GM23338 (cell line): ENCODE results near the gene EID2B. TPM values are rescaled to one million over a fixed set of nuclear protein-coding genes. Genes with fewer than 3 reads are reported as not detected.

ENCODE experiments used
- ATAC-seq: fragments of 200-7000 bp; cut with Tn5 transposase; 3 replicates; pipeline ENCODE4 v1.9.1; 2020
- DNase-seq: peaks from one replicate; pipeline ENCODE4 v3.0.0-alpha.2; 2015; ENCODE audit warnings: low spot score
- H2AFZ ChIP-seq: fragments of 200-600 bp; sonication (generic); 2 replicates; pipeline ENCODE4 v1.8.0; 2016; ENCODE audit warnings: antibody characterized with exemption, mild to moderate bottlenecking, moderate library complexity
- H3F3A ChIP-seq: fragments of 200-600 bp; sonication (generic); replicated peaks from 2 replicates; pipeline ENCODE4 v1.8.0; 2017; ENCODE audit warnings: antibody characterized with exemption, mixed run types, low read depth
- H3K27ac ChIP-seq: fragments of 200-600 bp; sonication (generic); 2 replicates; pipeline ENCODE4 v1.6.1; 2016; ENCODE audit warnings: low read depth
- H3K27me3 ChIP-seq: fragments of 200-600 bp; sonication (generic); 2 replicates; pipeline ENCODE4 v1.8.0; 2016; ENCODE audit warnings: mild to moderate bottlenecking, mixed run types, moderate library complexity; ENCODE audit not compliant: insufficient read depth
- H3K36me3 ChIP-seq: fragments of 200-600 bp; sonication (generic); 2 replicates; pipeline ENCODE4 v1.8.0; 2016; ENCODE audit warnings: mild to moderate bottlenecking; ENCODE audit not compliant: insufficient read depth
- H3K4me1 ChIP-seq: fragments of 200-600 bp; sonication (generic); 2 replicates; pipeline ENCODE4 v1.8.0; 2016; ENCODE audit warnings: mild to moderate bottlenecking, moderate library complexity; ENCODE audit not compliant: insufficient read depth
- H3K4me2 ChIP-seq: fragments of 200-600 bp; sonication (generic); 2 replicates; pipeline ENCODE4 v1.7.1; 2017; ENCODE audit warnings: mixed run types
- H3K4me3 ChIP-seq: fragments of 200-600 bp; sonication (generic); 2 replicates; pipeline ENCODE4 v1.6.1; 2016; ENCODE audit warnings: mixed run types
- H3K79me2 ChIP-seq: fragments of 200-600 bp; sonication (generic); replicated peaks from 2 replicates; pipeline ENCODE4 v1.8.0; 2017; ENCODE audit warnings: mild to moderate bottlenecking; ENCODE audit not compliant: insufficient read depth
- H3K9me2 ChIP-seq: fragments of 200-600 bp; sonication (generic); 2 replicates; pipeline ENCODE4 v1.8.0; 2017; ENCODE audit not compliant: insufficient read depth
- H4K20me1 ChIP-seq: fragments of 200-600 bp; sonication (generic); replicated peaks from 2 replicates; pipeline ENCODE4 v1.8.0; 2017; ENCODE audit warnings: mild to moderate bottlenecking; ENCODE audit not compliant: insufficient read depth
- H3K27ac Mint-ChIP-seq: 2 replicates; pipeline ENCODE4 v1.8.0; 2020; ENCODE audit warnings: inconsistent platforms, mild to moderate bottlenecking, moderate library complexity, mixed read lengths
- H3K27me3 Mint-ChIP-seq: 3 replicates; pipeline ENCODE4 v1.8.0; 2022; ENCODE audit warnings: low read depth, mild to moderate bottlenecking, moderate library complexity, mixed read lengths, inconsistent platforms; ENCODE audit not compliant: insufficient read depth, poor library complexity
- H3K36me3 Mint-ChIP-seq: 3 replicates; pipeline ENCODE4 v1.8.0; 2021; ENCODE audit warnings: low read depth, mild to moderate bottlenecking, inconsistent platforms, moderate library complexity, mixed read lengths
- H3K4me1 Mint-ChIP-seq: 3 replicates; pipeline ENCODE4 v1.8.0; 2020; ENCODE audit warnings: mild to moderate bottlenecking, inconsistent platforms, mixed read lengths
- H3K4me3 Mint-ChIP-seq: 3 replicates; pipeline ENCODE4 v1.8.0; 2021; ENCODE audit warnings: moderate library complexity, mild to moderate bottlenecking, inconsistent platforms, mixed read lengths
- H3K9me3 Mint-ChIP-seq: 3 replicates; pipeline ENCODE4 v1.8.0; 2020; ENCODE audit warnings: moderate library complexity, mild to moderate bottlenecking, inconsistent platforms, mixed read lengths
- CREB1 ChIP-seq: fragments of 250-450 bp; sonication (Bioruptor Pico); IDR thresholded peaks from 2 replicates; pipeline ENCODE4 v1.5.0; 2020; ENCODE audit warnings: low read depth, mild to moderate bottlenecking, moderate library complexity
- ETS1 ChIP-seq: IDR thresholded peaks from 2 replicates; pipeline ENCODE4 v1.6.1; 2016; ENCODE audit warnings: antibody characterized with exemption
- EZH2phosphoT487 ChIP-seq: fragments of 200-600 bp; sonication (generic); IDR thresholded peaks from one replicate; pipeline ENCODE4 v1.8.1; 2018; ENCODE audit warnings: antibody characterized with exemption; ENCODE audit not compliant: unreplicated experiment
- JUNB ChIP-seq: IDR thresholded peaks from one replicate; pipeline ENCODE4 v1.6.1; 2016; ENCODE audit warnings: antibody characterized with exemption; ENCODE audit not compliant: unreplicated experiment
- REST ChIP-seq: IDR thresholded peaks from one replicate; pipeline ENCODE4 v1.6.1; 2018; ENCODE audit warnings: antibody characterized with exemption; ENCODE audit not compliant: unreplicated experiment
- STAT1 ChIP-seq: IDR thresholded peaks from one replicate; pipeline ENCODE4 v1.6.1; 2016; ENCODE audit warnings: antibody characterized with exemption; ENCODE audit not compliant: unreplicated experiment
- ZNF331 ChIP-seq: fragments of 250-450 bp; sonication (Bioruptor Pico); IDR thresholded peaks from 2 replicates; pipeline ENCODE4 v1.5.0; 2020; ENCODE audit warnings: low read depth, mild to moderate bottlenecking, moderate library complexity
- ZNF462 ChIP-seq: fragments of 250-450 bp; sonication (Bioruptor Pico); IDR thresholded peaks from 2 replicates; pipeline ENCODE4 v1.5.0; 2020; ENCODE audit warnings: mild to moderate bottlenecking, moderate library complexity
- polyA plus RNA-seq: library from polyadenylated mRNA; unstranded; fragments of >200 nt; fragmentation: Nextera tagmentation; extraction: Ambion mirVana; gene quantifications from 2 replicates; pipeline ENCODE4 v1.2.1, GENCODE V29; 2016
- total RNA-seq: library from RNA; depleted of rRNA; stranded (reverse); fragments of >200 nt; shearing (Covaris generic); gene quantifications from 2 replicates; pipeline ENCODE4 v1.2.3, GENCODE V29; 2014

The EID2B gene
- total and polyA plus RNA-seq, 2 experiments from 2014 or later = 2.5 to 4.6 TPM

- Histone ChIP-seq H3F3A (0 out of 2 replicates have a peak, but pooled peaks cover 11% of the 10 kb centered on the region), H3K27ac (peak overlapping the region; percentile 90), H4K20me1 (0 out of 2 replicates have a peak, but pooled peaks cover 4% of the 10 kb centered on the region), H3K36me3 (no peaks in the 10 kb centered on the region; the same call in 1 of the 2 replicates), H3K4me1 (peaks cover 15% of the 10 kb centered on the region; the same call in 1 of the 2 replicates), H3K4me3 (peak overlapping the region; percentile 30; the same call in 1 of the 2 replicates), H3K27me3 (peaks cover 6% of the 10 kb centered on the region), H2AFZ (no peak overlapping the region), H3K4me2 (peak overlapping the region; percentile 65), H3K9me2 (no peaks in the 10 kb centered on the region), H3K79me2 (peaks cover 16% of the 10 kb centered on the region)
- Mint-ChIP-seq H3K27ac (peak overlapping the region; percentile 43), H3K27me3 (peaks cover 21% of the 10 kb centered on the region), H3K4me3 (peak overlapping the region; percentile 63), H3K9me3 (peaks cover 9% of the 10 kb centered on the region; the same call in 2 of the 3 replicates), H3K36me3 (peaks cover 31% of the 10 kb centered on the region), H3K4me1 (peaks cover 25% of the 10 kb centered on the region)
- TF ChIP-seq ZNF331 (CRISPR knock-in tag) (no peak), STAT1 (no peak), ETS1 (no peak), JUNB (no peak), CREB1 (CRISPR knock-in tag) (no peak), REST (no peak), ZNF462 (CRISPR knock-in tag) (no peak), EZH2phosphoT487 (no peak)
- DNase-seq = peak; percentile 36
- ATAC-seq = no peak
These were observed 13.7 kb downstream of the EID2B start for GRCh38 chr19:39518975-39519374.
